Measurements from ENCODE around the gene DLG5. TPM values are rescaled to one million over a fixed set of nuclear protein-coding genes. Genes with fewer than 3 reads are reported as not detected.

Gene DLG5
- polyA plus RNA-seq, 1 of the 3 experiments (the other 2 are of a cell fraction), result 31.3 TPM

- TF ChIP-seq EZH2phosphoT487 (IDR thresholded peaks at IDR 0.05; ENCODE audit: borderline replicate concordance, low read depth) (no peak), RFX5 (IDR thresholded peaks at IDR 0.05; ENCODE audit: low read length) (no peak), RXRA (IDR thresholded peaks at IDR 0.05; ENCODE audit: borderline replicate concordance, low read depth) (no peak), YY1 (IDR thresholded peaks at IDR 0.05; ENCODE audit: low read depth) (no peak), NRF1 (IDR thresholded peaks at IDR 0.05; ENCODE audit: low read depth, low read length) (no peak), GATA2 (CRISPR knock-in tag; IDR thresholded peaks at IDR 0.05) (no peak)
- H3K9me2 ChIP-seq, result no peaks in the 10 kb centered on the region
- H3K27me3 ChIP-seq (ENCODE audit: insufficient read depth), result no peaks in the 10 kb centered on the region
- no peaks in the 10 kb centered on the region for H4K20me1 ChIP-seq (ENCODE audit: insufficient read depth)
- DNase-seq, result no peak
- no peaks in the 10 kb centered on the region for H3K9me3 ChIP-seq
- H3K9ac ChIP-seq, result no peak overlapping the region
- no peak overlapping the region for H2AFZ ChIP-seq (ENCODE audit: low read depth)
- ChIA-PET POLR2A (no interaction called here), CTCF (interaction anchor here (0.6 to 3.6 kb wide), 5 partner anchors 13 to 920 kb away, joined by 3 to 18 read pairs (median 3); no protein-coding TSS in a partner anchor)
- H3K27ac ChIP-seq (ENCODE audit: low read depth in 2 of 2, low read length in 1 of 2), result no peak overlapping the region
- peaks cover 0 to 3% of the 10 kb centered on the region in 2 experiments; a peak in 1 of 4 replicates for H3K4me1 ChIP-seq (ENCODE audit: control insufficient read depth in 1 of 2, insufficient read depth in 2 of 2, low read depth in 1 of 2, low read length in 1 of 2)
- no peaks in the 10 kb centered on the region for H3F3A ChIP-seq (replicated peaks; ENCODE audit: insufficient read depth)
- H3K36me3 ChIP-seq (replicated peaks in 1 of 2; ENCODE audit: control insufficient read depth in 1 of 2, insufficient read depth in 2 of 2, low read length in 1 of 2), result no peaks in the 10 kb centered on the region
- WGBS (ENCODE audit: low lambda C conversion rate), result 86% methylated on average over 14 of the region's 18 CpGs
- H3K4me2 ChIP-seq, result no peak overlapping the region
- H3K4me3 ChIP-seq (ENCODE audit: low read depth in 2 of 2, low read length in 1 of 2), result no peak overlapping the region
- no peaks in the 10 kb centered on the region for H3K79me2 ChIP-seq (ENCODE audit: insufficient read depth)
Observed at GRCh38 chr10:77770081-77770867, 156.3 kb downstream of the DLG5 start.

- CTCF ChIA-PET, result interaction anchor here (0.9 to 3.6 kb wide), 5 partner anchors 11 to 603 kb away, joined by 4 to 18 read pairs (median 4); no protein-coding TSS in a partner anchor
Observed at GRCh38 chr10:77768039-77768438, 158.5 kb downstream of the DLG5 start.

More at GRCh38 chr10:77768039-77768438, 158.5 kb downstream of the DLG5 start:
- POLR2A ChIA-PET, result no interaction called here
- Histone ChIP-seq H2AFZ (ENCODE audit: low read depth) (no peak overlapping the region), H3K27me3 (ENCODE audit: insufficient read depth) (no peaks in the 10 kb centered on the region), H3K27ac (ENCODE audit: low read depth in 2 of 2, low read length in 1 of 2) (no peak overlapping the region), H3K4me3 (ENCODE audit: low read depth in 2 of 2, low read length in 1 of 2) (no peak overlapping the region), H3K9me2 (no peaks in the 10 kb centered on the region), H3K9me3 (no peaks in the 10 kb centered on the region), H3K9ac (no peak overlapping the region), H3K4me2 (no peak overlapping the region), H3K79me2 (ENCODE audit: insufficient read depth) (no peaks in the 10 kb centered on the region), H3F3A (replicated peaks; ENCODE audit: insufficient read depth) (no peaks in the 10 kb centered on the region), H3K36me3 (replicated peaks in 1 of 2; ENCODE audit: control insufficient read depth in 1 of 2, insufficient read depth in 2 of 2, low read length in 1 of 2) (no peaks in the 10 kb centered on the region), H4K20me1 (ENCODE audit: insufficient read depth) (no peaks in the 10 kb centered on the region), H3K4me1 (ENCODE audit: control insufficient read depth in 1 of 2, insufficient read depth in 2 of 2, low read depth in 1 of 2, low read length in 1 of 2) (no peaks in the 10 kb centered on the region; a peak in 1 of 4 replicates)
- no peak for TF ChIP-seq POLR2AphosphoS5 (IDR thresholded peaks at IDR 0.05; ENCODE audit: low read depth, low read length)
- TF ChIP-seq NRF1 (IDR thresholded peaks at IDR 0.05; ENCODE audit: low read depth, low read length), result no peak
- TF ChIP-seq PBX3 (IDR thresholded peaks at IDR 0.05), result no peak
- TF ChIP-seq TCF12 (IDR thresholded peaks at IDR 0.05), result no peak
- TF ChIP-seq MAX (IDR thresholded peaks at IDR 0.05; ENCODE audit: low read depth), result no peak
- TF ChIP-seq USF1 (IDR thresholded peaks at IDR 0.05; ENCODE audit: borderline replicate concordance, low read depth), result no peak
- no peak for TF ChIP-seq RCOR1 (IDR thresholded peaks at IDR 0.05; ENCODE audit: low read length)
- TF ChIP-seq ZBTB33 (IDR thresholded peaks at IDR 0.05; ENCODE audit: borderline replicate concordance, low read depth), result no peak
- no peak for TF ChIP-seq TAF1 (IDR thresholded peaks at IDR 0.05; ENCODE audit: borderline replicate concordance, low read depth, low read length)
- TF ChIP-seq CTCF (IDR thresholded peaks at IDR 0.05), result no peak
- TF ChIP-seq FOXJ3 (CRISPR knock-in tag; IDR thresholded peaks at IDR 0.05), result no peak
- TF ChIP-seq JUND (IDR thresholded peaks at IDR 0.05), result no peak
- TF ChIP-seq RFX5 (IDR thresholded peaks at IDR 0.05; ENCODE audit: low read length), result no peak
- TF ChIP-seq EZH2phosphoT487 (IDR thresholded peaks at IDR 0.05; ENCODE audit: borderline replicate concordance, low read depth), result no peak
- TF ChIP-seq FOSL2 (IDR thresholded peaks at IDR 0.05; ENCODE audit: borderline replicate concordance, low read depth), result no peak
- TF ChIP-seq FOXM1 (IDR thresholded peaks at IDR 0.05; ENCODE audit: low read depth), result no peak
- no peak for TF ChIP-seq MXI1 (IDR thresholded peaks at IDR 0.05; ENCODE audit: low read depth, low read length)
- no peak for TF ChIP-seq TEAD4 (IDR thresholded peaks at IDR 0.05; ENCODE audit: borderline replicate concordance, insufficient read depth)
- no peak for TF ChIP-seq GABPA (IDR thresholded peaks at IDR 0.05; ENCODE audit: low read depth)
- 100% methylated on average over 1 of the region's 1 CpG for WGBS (ENCODE audit: low lambda C conversion rate)
- no peak for DNase-seq
